ENCODE data around the gene ZNF821.
"Not testable (repeated sequence)": the region's sequence is repeated elsewhere in the genome, so short reads cannot be mapped to it uniquely, and the experiment has no call there.

ZNF821 gene

DNA sequence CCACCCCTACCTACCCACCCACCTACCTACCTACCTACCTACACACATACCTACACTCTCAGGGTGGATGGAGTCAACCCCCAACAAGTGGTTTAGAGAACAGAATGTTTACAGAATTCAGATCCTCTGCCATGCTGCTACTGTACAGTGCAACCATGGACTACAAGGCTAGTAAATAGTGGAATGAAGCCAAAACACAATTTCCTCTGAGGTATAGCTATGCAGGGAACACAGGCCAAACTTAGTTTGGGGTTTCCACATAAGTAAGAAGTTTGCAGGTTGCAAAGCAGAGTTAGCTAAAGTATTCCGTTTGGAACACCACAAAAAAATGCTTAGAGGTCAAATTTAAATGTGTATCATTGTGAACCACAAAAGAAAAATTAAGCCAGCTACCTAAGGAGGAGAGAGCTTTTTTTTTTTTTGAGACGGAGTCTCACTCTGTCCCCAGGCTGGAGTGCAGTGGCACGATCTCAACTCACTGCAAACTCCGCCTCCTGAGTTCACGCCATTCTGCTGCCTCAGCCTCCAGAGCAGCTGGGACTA, 72.7 kb downstream of the ZNF821 start:
- Histone ChIP-seq H3K4me1 (ENCODE audit: control insufficient read depth, insufficient read depth, low read length) (peaks cover 4% of the 10 kb centered on the region), H3K36me3 (ENCODE audit: control insufficient read depth in 2 of 2, insufficient read depth in 2 of 2, low read length in 2 of 2) (no peaks in the 10 kb centered on the region), H3K27me3 (ENCODE audit: control insufficient read depth in 1 of 2, insufficient read depth in 2 of 2, low read length in 2 of 2) (no peaks in the 10 kb centered on the region), H3K4me3 (ENCODE audit: low read length in 2 of 2) (no peak overlapping the region), H3K9me3 (ENCODE audit: control insufficient read depth in 2 of 2, low read length in 2 of 2) (no peaks in the 10 kb centered on the region), H3K27ac (ENCODE audit: low read length) (no peak overlapping the region), H3K9ac (ENCODE audit: low read length in 2 of 2) (no peak overlapping the region)

DNA sequence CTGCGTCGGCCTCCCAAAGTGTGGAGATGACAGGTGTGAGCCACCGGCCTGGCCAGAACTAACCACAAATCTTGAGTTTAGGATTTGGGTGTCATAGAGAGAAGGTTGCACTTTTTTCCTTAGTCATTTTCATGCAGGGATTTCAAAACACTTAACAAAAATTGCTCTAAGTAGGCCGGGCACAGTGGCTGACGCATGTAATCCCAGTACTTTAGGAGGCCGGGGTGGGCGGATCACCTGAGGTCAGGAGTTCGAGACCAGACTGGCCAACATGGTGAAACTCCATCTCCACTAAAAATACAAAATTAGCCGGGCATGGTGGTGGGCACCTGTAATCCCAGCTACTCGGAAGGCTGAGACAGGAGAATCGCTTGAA, 73.8 kb downstream of the ZNF821 start:
- H3K27me3 ChIP-seq (ENCODE audit: control insufficient read depth in 1 of 2, insufficient read depth in 2 of 2, low read length in 2 of 2); H3K9ac ChIP-seq (ENCODE audit: low read length in 2 of 2); H3K27ac ChIP-seq (ENCODE audit: low read length); H3K9me3 ChIP-seq (ENCODE audit: control insufficient read depth in 2 of 2, low read length in 2 of 2); H3K4me1 ChIP-seq (ENCODE audit: control insufficient read depth, insufficient read depth, low read length); H3K4me3 ChIP-seq (ENCODE audit: low read length in 2 of 2); H3K36me3 ChIP-seq (ENCODE audit: control insufficient read depth in 2 of 2, insufficient read depth in 2 of 2, low read length in 2 of 2): not testable (repeated sequence)

Measured in stomach smooth muscle (tissue), 2 donors.